IPS-NIHi7 (cell line): ENCODE data around the gene NUDT2.
"Not testable (repeated sequence)": the region's sequence is repeated elsewhere in the genome, so short reads cannot be mapped to it uniquely, and the experiment has no call there.

Source experiments
- DNase-seq: peaks from one replicate; pipeline ENCODE4 v3.0.0; 2012; ENCODE audit warnings: mixed read lengths; ENCODE audit errors: extremely low spot score

Gene NUDT2

GRCh38 chr9:34328987-34329832, at the start of gene NUDT2, which contains the start of gene KIF24:
NUDT2 (plus strand) TSS chr9:34329569; CDS start chr9:34339040, 9,471 bp downstream.
KIF24 (minus strand) TSS chr9:34329268; CDS start chr9:34311346, 17,922 bp downstream.
- peak; percentile 98 for DNase-seq

- DNase-seq: no peak
These were observed 47.3 kb upstream of the NUDT2 start for GRCh38 chr9:34282096-34282495.

- DNase-seq: no peak
These were observed 40.2 kb upstream of the NUDT2 start for GRCh38 chr9:34289159-34289558.

DNA sequence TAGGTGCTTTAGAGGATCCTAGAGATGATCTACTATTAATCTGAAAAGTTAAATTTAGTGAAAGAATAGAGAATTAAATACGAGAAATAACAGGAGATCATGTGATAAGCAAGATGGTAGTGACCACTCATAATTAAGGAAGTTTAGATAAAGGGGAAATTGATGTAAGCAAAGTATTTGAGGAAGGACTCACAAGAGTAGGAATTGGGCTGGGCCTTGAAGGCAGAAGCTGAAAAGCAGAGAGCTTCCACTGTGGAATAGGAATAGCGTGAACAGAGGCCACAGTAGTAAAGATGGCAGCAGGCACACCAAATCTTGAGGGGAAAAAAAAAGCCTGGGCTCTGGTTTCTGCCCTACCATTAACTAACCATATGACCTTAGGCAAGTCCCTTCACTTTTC, 38.3 kb upstream of the NUDT2 start:
- no peak for DNase-seq

DNA sequence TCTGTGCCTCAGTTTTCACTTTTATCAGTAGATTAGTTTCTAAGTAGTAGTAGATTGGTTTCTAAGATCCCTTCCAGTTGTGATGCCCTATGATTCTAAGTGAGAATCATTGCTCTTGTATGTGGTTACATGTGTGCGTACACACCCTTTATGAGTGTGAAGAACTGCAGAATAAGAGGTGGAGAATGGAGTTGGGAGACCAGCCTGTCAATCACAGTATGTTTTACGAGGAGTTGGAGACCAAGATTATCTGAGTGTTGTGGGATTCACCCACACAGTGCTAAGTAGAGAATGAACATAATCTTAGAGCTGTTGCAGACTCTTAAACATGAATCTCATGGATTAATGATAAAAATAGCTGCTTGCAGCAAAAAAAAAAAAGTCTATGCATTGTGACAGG, 37.9 kb upstream of the NUDT2 start:
- DNase-seq: no peak

DNA sequence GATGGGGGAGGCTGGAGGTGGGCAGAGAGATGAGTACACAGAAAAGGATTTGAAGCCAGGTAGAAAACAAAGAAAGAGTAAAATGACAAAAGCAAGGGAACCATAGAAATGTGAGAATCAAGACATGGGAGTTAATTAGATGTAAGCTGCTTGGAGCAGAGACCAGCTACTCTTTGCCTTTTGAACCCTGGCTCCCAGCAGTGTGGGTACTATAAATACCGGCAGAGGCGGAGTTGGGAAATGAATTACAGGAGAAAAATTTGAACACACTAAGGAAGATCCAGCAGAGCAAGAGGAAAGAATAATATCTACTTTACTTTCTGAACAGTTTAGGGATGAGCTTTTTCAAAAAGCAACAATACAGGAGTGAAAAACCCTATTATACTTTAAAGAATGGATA, 36.8 kb upstream of the NUDT2 start:
- DNase-seq: no peak

DNA sequence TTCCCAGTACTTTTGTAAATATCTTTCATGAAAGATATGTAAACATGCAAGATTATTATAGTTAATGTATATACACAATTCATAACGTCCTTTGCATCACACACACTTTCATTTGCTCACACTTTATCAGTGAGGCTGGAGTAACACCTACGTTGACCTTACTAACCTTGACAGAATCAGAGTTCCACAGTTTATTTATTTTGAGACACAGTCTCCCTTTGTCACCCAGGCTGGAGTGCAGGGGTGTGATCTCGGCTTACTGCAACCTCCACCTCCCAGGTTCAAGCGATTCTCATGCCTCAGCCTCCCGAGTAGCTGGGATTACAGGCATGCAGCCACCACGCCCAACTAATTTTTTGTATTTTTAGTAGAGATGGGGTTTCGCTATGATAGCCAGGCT, 28.3 kb upstream of the NUDT2 start:
- not testable (repeated sequence) for DNase-seq

- not testable (repeated sequence) for DNase-seq
These were observed 21.1 kb upstream of the NUDT2 start for GRCh38 chr9:34308316-34308715.

GRCh38 chr9:34310215-34310614, 19.2 kb upstream of the NUDT2 start:
- DNase-seq: no peak

DNA sequence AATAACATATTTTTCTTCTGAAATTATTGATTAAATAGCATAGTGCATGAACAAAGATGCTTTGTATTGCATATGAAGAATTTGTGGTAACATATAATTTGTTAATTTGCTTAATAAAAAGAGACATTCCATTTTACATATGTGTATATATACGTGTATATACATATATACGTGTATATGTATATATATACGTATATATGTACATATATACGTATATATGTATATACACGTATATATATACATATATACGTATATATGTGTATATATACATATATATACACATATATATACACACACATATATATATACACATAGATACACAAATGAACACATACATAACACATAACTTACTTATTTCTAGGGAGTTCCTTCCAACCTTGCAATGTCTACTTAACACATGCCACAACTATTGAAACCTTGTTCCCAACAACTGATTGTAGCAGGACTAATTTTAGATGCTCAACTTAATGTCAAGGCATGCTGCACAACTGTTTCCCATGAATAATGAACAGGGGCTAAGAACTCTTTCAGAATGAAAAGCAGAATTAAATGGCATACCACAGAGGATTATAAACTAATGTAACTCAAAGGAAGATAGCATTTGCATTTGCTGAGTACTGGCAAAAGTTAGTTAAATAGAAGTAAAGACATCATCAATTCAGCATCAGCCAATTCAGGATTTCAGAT, 17.7 kb upstream of the NUDT2 start:
- no peak for DNase-seq

GRCh38 chr9:34317436-34317835, 11.9 kb upstream of the NUDT2 start:
- no peak for DNase-seq

DNA sequence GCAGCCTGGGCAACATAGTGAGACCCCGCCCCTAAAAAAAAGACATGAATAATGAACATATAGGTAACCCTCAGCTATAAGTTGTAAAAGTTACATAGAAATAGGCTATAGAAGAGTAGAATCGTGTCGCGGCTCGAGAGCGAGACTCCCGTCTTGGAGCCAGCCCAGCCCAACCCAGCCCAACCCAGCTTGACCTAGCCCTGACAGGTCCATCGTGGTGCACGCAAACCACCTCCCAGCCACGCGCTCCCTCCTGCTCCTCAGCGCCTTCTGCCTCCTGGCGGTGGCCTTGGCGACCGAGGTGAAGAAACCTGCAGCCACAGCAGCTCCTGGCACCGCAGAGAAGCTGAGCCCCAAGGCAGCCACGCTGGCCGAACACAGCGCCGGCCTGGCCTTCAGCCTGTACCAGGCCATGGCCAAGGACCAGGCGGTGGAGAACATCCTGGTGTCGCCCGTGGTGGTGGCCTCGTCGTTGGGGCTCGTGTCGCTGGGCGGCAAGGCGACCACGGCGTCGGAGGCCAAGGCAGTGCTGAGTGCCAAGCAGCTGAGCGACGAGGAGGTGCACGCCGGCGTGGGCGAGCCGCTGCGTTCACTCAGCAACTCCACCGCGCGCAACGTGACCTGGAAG, 11.1 kb upstream of the NUDT2 start:
- no peak for DNase-seq

GRCh38 chr9:34321451-34321850, 7.9 kb upstream of the NUDT2 start:
- no peak for DNase-seq

- DNase-seq: no peak
These were observed 6.3 kb upstream of the NUDT2 start for GRCh38 chr9:34322899-34323591.

GRCh38 chr9:34326690-34327089, 2.7 kb upstream of the NUDT2 start:
- DNase-seq: no peak

DNA sequence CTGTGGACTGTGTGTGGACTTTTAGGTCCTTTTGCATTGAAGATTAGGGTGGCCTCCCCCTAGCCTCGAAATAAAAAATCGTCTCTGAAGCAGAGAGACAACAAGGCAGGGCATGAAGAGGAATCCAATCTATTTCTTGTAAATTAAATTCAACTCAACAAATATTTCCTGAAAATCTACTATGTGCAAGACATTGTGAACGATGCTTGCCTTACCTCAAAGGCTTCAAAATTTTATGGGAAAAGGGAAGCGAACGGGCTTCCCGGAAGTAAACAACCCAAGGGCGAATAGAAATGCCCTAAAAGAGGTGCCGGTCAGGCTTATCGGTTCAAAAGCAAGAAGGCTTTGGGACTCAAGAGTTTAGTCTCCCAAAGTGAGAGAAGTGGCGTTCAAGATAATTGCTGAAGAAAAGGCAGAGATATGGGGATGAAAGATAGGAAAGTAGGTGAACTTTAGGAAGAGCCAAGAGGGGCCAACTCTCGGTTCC, 826 bp upstream of the NUDT2 start:
- DNase-seq: no peak

GRCh38 chr9:34331196-34331595, 1.8 kb downstream of the NUDT2 start:
- no peak for DNase-seq

DNA sequence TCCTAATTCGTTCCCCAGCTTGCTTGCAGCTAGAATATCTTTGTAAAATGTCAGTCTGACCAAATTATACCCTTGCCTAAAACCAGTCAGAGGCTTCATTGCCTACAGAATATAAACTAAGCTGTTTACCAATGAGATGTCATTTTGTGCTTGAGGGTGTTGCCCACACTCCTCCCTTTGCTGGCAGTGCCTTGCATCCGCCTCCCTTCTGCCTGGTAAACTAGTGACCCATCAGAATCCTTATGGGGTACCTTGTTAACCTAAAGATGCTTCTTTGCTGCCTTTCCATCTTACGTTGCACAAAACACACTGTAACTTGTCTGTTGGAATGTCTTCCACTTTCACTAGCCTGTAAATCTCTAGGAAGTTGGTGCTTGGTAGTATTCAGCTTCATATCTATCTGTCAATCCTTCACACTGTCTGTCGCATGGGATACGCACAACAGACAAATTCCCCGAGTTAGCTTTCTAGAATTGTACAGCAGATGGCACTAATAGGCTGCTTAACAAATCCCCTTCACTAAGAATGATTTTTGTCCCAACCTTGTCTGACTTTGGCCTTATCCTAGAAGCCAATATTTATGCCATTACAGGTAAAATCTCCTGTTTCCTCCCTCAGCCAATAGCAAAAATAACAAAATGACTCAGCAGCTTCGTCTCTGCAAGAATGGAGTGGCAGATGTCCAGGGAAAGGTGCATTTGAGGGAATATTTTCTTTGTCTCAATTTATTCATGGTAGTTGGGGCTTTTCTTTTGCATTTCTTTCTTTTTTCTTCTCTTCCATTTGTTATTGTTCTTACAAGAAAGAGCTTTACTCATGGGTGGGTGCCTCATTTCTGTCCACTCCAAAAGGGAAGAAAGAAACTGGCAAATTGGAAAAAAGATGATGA, 3.0 kb downstream of the NUDT2 start:
- DNase-seq: peak; percentile 33

DNA sequence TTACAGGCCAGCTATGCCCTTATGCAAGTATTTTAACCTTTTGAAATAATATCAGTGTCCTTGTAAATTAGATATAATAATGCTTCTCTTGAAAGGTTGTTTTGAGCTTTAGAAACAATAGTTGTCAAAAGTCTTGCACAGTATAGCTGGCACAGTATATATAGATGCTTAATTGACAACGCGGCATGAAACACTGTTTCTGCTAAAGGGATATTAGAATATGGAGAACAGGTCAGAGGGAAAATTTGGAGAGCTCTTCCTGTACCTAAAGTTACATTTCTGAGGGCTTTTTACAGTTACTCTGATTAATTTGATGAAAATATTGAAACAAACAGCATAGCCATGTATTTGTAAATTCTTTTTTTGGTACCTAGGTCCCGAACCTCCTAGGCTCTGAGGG, 4.5 kb downstream of the NUDT2 start:
- DNase-seq: no peak

GRCh38 chr9:34334337-34334824, 5.0 kb downstream of the NUDT2 start:
- DNase-seq: peak; percentile 45

GRCh38 chr9:34334916-34335315, 5.5 kb downstream of the NUDT2 start:
- DNase-seq: no peak
